Body of pancreas (tissue), 4 donors: ENCODE data around the gene ABRACL. TPM values are rescaled to one million over a fixed set of nuclear protein-coding genes. Genes with fewer than 3 reads are reported as not detected.
"Not testable (repeated sequence)": the region's sequence is repeated elsewhere in the genome, so short reads cannot be mapped to it uniquely, and the experiment has no call there.

ENCODE experiments used
- ATAC-seq: fragments of 150-250 bp; one replicate; pipeline ENCODE4 v1.9.1; 2016
- DNase-seq, 4 donors: peaks; one replicate each; pipeline ENCODE4 v3.0.0-alpha.2; 2019
- H3K27ac ChIP-seq, 4 donors: fragments of 200-600 bp; sonication (generic); 1 replicate in 3 of 4; 2 replicates in 1 of 4; pipeline versions ENCODE4 v1.5.1 to v1.6.1; 2016 to 2019; ENCODE audit warnings: mild to moderate bottlenecking in 1 of 4, mixed read lengths in 1 of 4, moderate library complexity in 1 of 4
- H3K27me3 ChIP-seq, 2 donors: fragments of 200-600 bp; sonication (generic); one replicate each; pipeline ENCODE4 v1.6.0; 2016; ENCODE audit warnings: mild to moderate bottlenecking in 1 of 2
- H3K36me3 ChIP-seq, 2 donors: fragments of 200-600 bp; sonication (generic); replicated peaks in 1 of 2; 2 replicates each; pipeline ENCODE4 v1.5.1; 2016; ENCODE audit warnings: low read depth in 2 of 2; ENCODE audit not compliant: insufficient read depth in 1 of 2
- H3K4me1 ChIP-seq: fragments of 200-600 bp; sonication (generic); one replicate; pipeline ENCODE4 v1.6.0; 2016
- H3K4me3 ChIP-seq, 2 donors: fragments of 200-600 bp; sonication (generic); 1 replicate in 1 of 2; 2 replicates in 1 of 2; pipeline ENCODE4 v1.5.1; 2016 to 2019
- H3K9me3 ChIP-seq, 3 donors: fragments of 200-600 bp; sonication (generic); 1 replicate in 2 of 3; 2 replicates in 1 of 3; pipeline ENCODE4 v1.5.1; 2016
- POLR2A ChIP-seq, 3 donors: fragments of 450-650 bp; IDR thresholded peaks; one replicate each; pipeline ENCODE4 v1.6.1; 2016; ENCODE audit warnings: antibody characterized with exemption in 3 of 3, mild to moderate bottlenecking in 2 of 3
- WGBS, 2 donors: methylation state at CpG; one replicate each; pipeline ENCODE4 v1.1.5; 2017; 5-methylcytosine and 5-hydroxymethylcytosine counted together
- intact Hi-C: fragments of 100-400 bp; cut with DNase I; formaldehyde crosslinking; loops from one replicate; pipeline ENCODE4 v1.15.1; 2023
- total RNA-seq, 2 donors: library from RNA; depleted of rRNA; stranded (reverse); fragments of >200 nt; gene quantifications; one replicate each; pipeline ENCODE4 v1.1.0, GENCODE V29; 2016
- TF ChIP-seq, protein P1 (sequence below), 7 experiments: fragments of 450-650 bp in 4 of 7; fragments of 200-600 bp in 3 of 7; sonication (generic) in 3 of 7; IDR thresholded peaks; one replicate each; pipeline ENCODE4 v1.5.1; 2016 to 2019; ENCODE audit warnings: antibody characterized with exemption in 7 of 7

ABRACL gene
- total RNA-seq, 2 donors from 2014 or later: 1.6 to 11.2 TPM

DNA sequence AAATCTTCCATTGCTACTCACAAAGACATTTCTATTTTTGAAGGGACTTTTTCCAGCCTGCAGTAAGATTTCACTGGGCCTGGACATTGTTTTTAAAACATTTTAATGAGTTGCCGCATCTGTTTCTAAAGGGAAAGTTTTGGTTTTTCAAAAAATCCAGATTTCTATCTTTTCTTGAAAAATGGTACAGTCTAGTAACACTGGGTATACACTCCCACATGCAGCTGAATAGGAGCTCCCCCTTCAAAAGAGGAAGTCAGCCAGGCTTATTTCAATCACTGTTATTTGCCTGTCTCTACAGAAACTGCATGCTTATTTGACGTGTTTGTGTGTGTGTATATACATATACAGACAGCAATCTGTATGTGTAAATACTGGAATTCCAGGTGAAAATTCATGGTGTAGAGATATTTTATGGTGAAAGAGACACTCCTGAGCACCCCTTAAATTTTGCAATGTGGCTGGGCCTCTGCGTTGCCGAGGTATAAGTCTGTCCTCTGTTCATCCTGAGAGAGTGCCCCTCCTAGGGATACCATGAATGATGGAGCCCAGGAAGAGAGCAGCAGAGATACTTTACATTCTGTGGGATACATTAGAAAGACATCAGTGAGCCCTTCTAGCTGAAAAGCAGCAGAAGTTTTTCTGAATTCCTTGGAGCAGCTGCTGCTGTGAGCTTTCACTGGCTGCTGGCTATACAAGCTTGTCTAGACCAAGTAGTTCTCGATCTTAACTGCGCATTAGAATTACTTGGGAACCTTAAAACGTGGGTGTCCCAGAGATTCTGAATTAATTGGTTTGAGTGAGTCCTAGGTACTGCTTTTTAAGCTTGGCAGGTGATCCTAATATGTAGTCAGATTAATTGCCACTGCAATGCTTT lies 12.0 kb upstream of the ABRACL start:
- TF ChIP-seq POLR2A (IDR thresholded peaks at IDR 0.05): no peak
- TF ChIP-seq, protein P1, sequence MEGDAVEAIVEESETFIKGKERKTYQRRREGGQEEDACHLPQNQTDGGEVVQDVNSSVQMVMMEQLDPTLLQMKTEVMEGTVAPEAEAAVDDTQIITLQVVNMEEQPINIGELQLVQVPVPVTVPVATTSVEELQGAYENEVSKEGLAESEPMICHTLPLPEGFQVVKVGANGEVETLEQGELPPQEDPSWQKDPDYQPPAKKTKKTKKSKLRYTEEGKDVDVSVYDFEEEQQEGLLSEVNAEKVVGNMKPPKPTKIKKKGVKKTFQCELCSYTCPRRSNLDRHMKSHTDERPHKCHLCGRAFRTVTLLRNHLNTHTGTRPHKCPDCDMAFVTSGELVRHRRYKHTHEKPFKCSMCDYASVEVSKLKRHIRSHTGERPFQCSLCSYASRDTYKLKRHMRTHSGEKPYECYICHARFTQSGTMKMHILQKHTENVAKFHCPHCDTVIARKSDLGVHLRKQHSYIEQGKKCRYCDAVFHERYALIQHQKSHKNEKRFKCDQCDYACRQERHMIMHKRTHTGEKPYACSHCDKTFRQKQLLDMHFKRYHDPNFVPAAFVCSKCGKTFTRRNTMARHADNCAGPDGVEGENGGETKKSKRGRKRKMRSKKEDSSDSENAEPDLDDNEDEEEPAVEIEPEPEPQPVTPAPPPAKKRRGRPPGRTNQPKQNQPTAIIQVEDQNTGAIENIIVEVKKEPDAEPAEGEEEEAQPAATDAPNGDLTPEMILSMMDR (IDR thresholded peaks at IDR 0.05): no peak
- Histone ChIP-seq H3K9me3 (no peaks in the 10 kb centered on the region), H3K4me1 (peaks cover 16% of the 10 kb centered on the region), H3K36me3 (no peaks in the 10 kb centered on the region), H3K27ac (no peak overlapping the region), H3K27me3 (no peaks in the 10 kb centered on the region), H3K4me3 (no peak overlapping the region)
- no peak for DNase-seq
- intact Hi-C loops: no loop called here
- no peak for ATAC-seq
- 74 to 77% methylated on average over 7 of the region's 7 CpGs for WGBS, 2 donors

DNA sequence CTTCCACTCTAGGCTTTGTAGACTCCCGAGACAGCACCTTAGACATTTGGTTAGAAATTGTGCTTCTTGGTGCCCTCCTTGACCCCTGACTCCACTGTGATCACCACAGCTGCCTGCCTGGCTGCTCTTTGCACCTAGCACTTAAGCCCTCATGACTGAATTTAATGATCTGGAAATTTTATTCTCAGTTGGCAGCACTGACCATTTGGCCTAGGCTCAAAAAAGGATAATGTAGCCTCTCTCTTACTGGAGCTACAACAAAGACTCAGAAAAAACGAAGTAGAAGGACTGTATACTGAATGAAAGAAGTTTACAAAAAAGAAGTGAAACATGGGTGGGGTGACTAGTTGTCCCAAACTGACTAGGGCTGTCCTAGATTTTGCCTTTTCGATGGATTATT lies 11.3 kb upstream of the ABRACL start:
- peaks cover 16% of the 10 kb centered on the region for H3K4me1 ChIP-seq
- H3K4me3 ChIP-seq: no peak overlapping the region
- peak; percentile 51 for ATAC-seq
- no peak overlapping the region for H3K27ac ChIP-seq
- TF ChIP-seq POLR2A (IDR thresholded peaks at IDR 0.05): no peak
- TF ChIP-seq, protein P1 (IDR thresholded peaks at IDR 0.05): no peak
- H3K36me3 ChIP-seq: no peaks in the 10 kb centered on the region
- no peaks in the 10 kb centered on the region for H3K27me3 ChIP-seq
- peak in 3 of 4 donors; percentile 26 to 39 (median 38) for DNase-seq
- WGBS, 2 donors: 30 to 31% methylated on average over 3 of the region's 3 CpGs
- H3K9me3 ChIP-seq: no peaks in the 10 kb centered on the region
- intact Hi-C loops: no loop called here

DNA sequence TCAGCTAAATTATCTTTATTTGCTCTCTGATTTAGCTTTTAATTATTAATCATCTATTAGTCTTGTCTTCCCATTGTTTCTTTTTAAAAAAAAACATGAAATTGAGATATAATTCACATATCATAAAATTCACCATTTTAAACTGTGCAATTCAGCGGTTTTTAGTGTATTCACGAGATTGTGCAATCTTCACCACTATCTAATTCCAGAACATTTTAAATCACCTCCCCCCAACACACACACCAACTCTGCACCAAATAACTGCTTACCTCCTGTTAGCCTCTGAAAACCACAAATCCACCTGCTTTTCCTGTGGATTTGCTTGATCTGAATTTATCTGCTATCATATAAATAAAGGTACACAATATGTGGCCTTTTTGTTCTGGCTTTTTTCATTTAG lies 8.8 kb upstream of the ABRACL start:
- Histone ChIP-seq H3K27me3 (no peaks in the 10 kb centered on the region), H3K4me1 (peaks cover 13% of the 10 kb centered on the region), H3K9me3 (no peaks in the 10 kb centered on the region), H3K4me3 (no peak overlapping the region), H3K27ac (no peak overlapping the region), H3K36me3 (no peaks in the 10 kb centered on the region)
- 94 to 95% methylated on average over 2 of the region's 2 CpGs for WGBS, 2 donors
- ATAC-seq (no peak), DNase-seq (no peak)
- intact Hi-C loops: no loop called here
- no peak for TF ChIP-seq POLR2A (IDR thresholded peaks at IDR 0.05)
- TF ChIP-seq, protein P1 (IDR thresholded peaks at IDR 0.05): no peak

DNA sequence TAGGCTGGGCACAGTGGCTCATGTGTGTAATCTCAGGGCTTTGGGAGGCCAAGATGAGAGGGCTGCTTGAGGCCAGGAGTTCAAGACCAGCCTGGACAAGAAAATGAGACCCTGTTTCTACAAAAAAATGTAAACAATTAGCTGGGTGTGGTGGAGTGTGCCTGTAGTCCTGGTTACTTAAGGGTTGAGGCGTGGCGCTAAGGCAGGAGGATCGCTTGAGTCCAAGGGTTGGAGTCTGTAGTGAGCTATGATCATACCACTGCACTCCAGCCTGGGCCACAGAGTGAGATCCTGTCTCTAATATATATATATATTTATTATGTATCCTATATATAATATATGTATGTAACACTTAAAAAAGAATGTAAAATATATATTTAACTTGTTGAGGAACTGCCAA lies 7.9 kb upstream of the ABRACL start:
- TF ChIP-seq POLR2A (IDR thresholded peaks at IDR 0.05): no peak
- TF ChIP-seq, protein P1 (IDR thresholded peaks at IDR 0.05): no peak
- ATAC-seq (no peak), DNase-seq (no peak)
- Histone ChIP-seq H3K4me1 (peaks cover 3% of the 10 kb centered on the region), H3K27ac (no peak overlapping the region), H3K27me3 (no peaks in the 10 kb centered on the region), H3K4me3 (no peak overlapping the region), H3K36me3 (no peaks in the 10 kb centered on the region), H3K9me3 (no peaks in the 10 kb centered on the region)
- 94% methylated on average over 3 of the region's 3 CpGs for WGBS, 2 donors
- intact Hi-C loops: no loop called here

DNA sequence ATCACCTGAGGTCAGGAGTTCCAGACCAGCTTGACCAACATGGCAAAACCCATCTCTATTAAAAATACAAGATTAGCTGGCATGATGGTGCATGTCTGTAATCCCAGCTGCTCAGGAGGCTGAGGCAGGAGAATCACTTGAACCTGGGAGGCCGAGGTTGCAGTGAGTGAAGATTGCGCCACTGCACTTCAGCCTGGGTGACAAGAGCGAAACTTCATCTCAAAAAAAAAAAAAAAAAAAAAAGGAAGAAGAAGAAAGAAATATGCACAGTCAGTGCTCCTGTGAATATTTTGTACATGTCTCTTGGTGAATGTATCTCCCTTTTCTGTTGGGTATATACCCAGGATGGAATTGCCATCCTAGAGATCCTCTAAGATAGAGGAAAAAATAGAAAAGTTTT lies 3.1 kb upstream of the ABRACL start:
- WGBS, 2 donors: 85 to 98% methylated on average over 2 to 3 of the region's 3 CpGs
- H3K27me3 ChIP-seq, intact Hi-C loops: not testable (repeated sequence)

More for the DNA sequence above, 3.1 kb upstream of the ABRACL start:
- not testable (repeated sequence) for ATAC-seq, H3K4me3 ChIP-seq, H3K9me3 ChIP-seq, H3K27ac ChIP-seq, H3K36me3 ChIP-seq
- peak in 1 of 4 donors; percentile 17 for DNase-seq
- peaks cover 18% of the 10 kb centered on the region for H3K4me1 ChIP-seq
